HCT116 (cell line): Measurements from ENCODE around the gene PRKG1. TPM values are rescaled to one million over a fixed set of nuclear protein-coding genes. Genes with fewer than 3 reads are reported as not detected.

Experiments used
- ATAC-seq: fragments of 200-7000 bp; cut with Tn5 transposase; 2 replicates; pipeline ENCODE4 v1.9.1; 2020; ENCODE audit warnings: mild to moderate bottlenecking, moderate library complexity
- BruUV-seq: library from RNA; stranded (reverse); fragments of 400-500 nt; replicated peaks from 2 replicates; lab custom pipeline; 2021; lab: Mats Ljungman, UMichigan
- CTCF ChIA-PET: fragments of 300-600 bp; sonication (Branson Sonifier 250); formaldehyde crosslinking; loops from one replicate; lab custom pipeline; 2021; ENCODE audit warnings: antibody characterized with exemption; lab: Charles Lee
- POLR2A ChIA-PET: fragments of 300-600, 350-600 bp; sonication (Branson Sonifier 250); formaldehyde crosslinking; loops from one replicate; lab custom pipeline; 2021; ENCODE audit warnings: antibody characterized with exemption; lab: Charles Lee
- RAD21 ChIA-PET, 2 experiments: fragments of 300-600 bp; sonication (Branson Sonifier 250); formaldehyde crosslinking; loops; one replicate each; lab custom pipeline; 2023; ENCODE audit warnings: low total read pairs in 2 of 2; ENCODE audit not compliant: uncharacterized antibody in 2 of 2, unreplicated experiment in 2 of 2, low non-redundant PET in 1 of 2; lab: Charles Lee
- DNase-seq: peaks from one replicate; pipeline ENCODE4 v3.0.0-alpha.2; 2010; ENCODE audit warnings: low read depth, low spot score
- H2AFZ ChIP-seq: fragments of 200-600 bp; shearing (Covaris generic), sonication (generic); 2 replicates; pipeline ENCODE4 v1.6.1; 2017; ENCODE audit warnings: low read depth, mixed run types, mixed read lengths, antibody characterized with exemption, low read length; ENCODE audit not compliant: poor library complexity, severe bottlenecking
- H3K27ac ChIP-seq: 2 replicates; pipeline ENCODE4 v1.5.1; 2012; ENCODE audit warnings: low read depth, low read length
- H3K27me3 ChIP-seq: fragments of 200-600 bp; sonication (generic); 2 replicates; pipeline ENCODE4 v1.6.1; 2016; ENCODE audit warnings: mixed run types, low read length, mixed read lengths; ENCODE audit not compliant: insufficient read depth
- H3K36me3 ChIP-seq, 2 experiments: fragments of 200-500 bp in 1 of 2; fragments of 200-600 bp in 1 of 2; sonication (Bioruptor generic) in 1 of 2; sonication (generic) in 1 of 2; 2 replicates each; pipeline versions ENCODE4 v1.5.1 to v1.6.1; 2014 to 2016; ENCODE audit warnings: low read length in 2 of 2, inconsistent platforms in 1 of 2, mixed read lengths in 1 of 2, mixed run types in 1 of 2; ENCODE audit not compliant: insufficient read depth in 2 of 2, control insufficient read depth in 1 of 2
- H3K4me1 ChIP-seq, 2 experiments: fragments of 200-600 bp in 1 of 2; sonication (generic) in 1 of 2; 2 replicates each; pipeline versions ENCODE4 v1.5.1 to v1.6.1; 2012 to 2017; ENCODE audit warnings: low read length in 2 of 2, inconsistent platforms in 1 of 2, mild to moderate bottlenecking in 1 of 2, mixed read lengths in 1 of 2, mixed run types in 1 of 2, moderate library complexity in 1 of 2; ENCODE audit not compliant: insufficient read depth in 2 of 2, control insufficient read depth in 1 of 2
- H3K4me2 ChIP-seq: fragments of 200-600 bp; sonication (generic); 2 replicates; pipeline ENCODE4 v1.6.1; 2017; ENCODE audit warnings: mixed run types, low read length, mixed read lengths
- H3K4me3 ChIP-seq, 2 experiments: fragments of 200-600 bp in 1 of 2; sonication (generic) in 1 of 2; replicated peaks in 1 of 2; 2 replicates each; pipeline ENCODE4 v1.5.1; 2011 to 2016; ENCODE audit warnings: low read length in 2 of 2, control low read depth in 1 of 2, low read depth in 1 of 2, mild to moderate bottlenecking in 1 of 2, mixed read lengths in 1 of 2, mixed run types in 1 of 2
- H3K79me2 ChIP-seq: fragments of 200-600 bp; sonication (generic); 2 replicates; pipeline ENCODE4 v1.6.1; 2017; ENCODE audit warnings: mild to moderate bottlenecking, mixed run types, low read length, moderate library complexity, mixed read lengths; ENCODE audit not compliant: insufficient read depth
- H3K9ac ChIP-seq: fragments of 200-600 bp; sonication (generic); 2 replicates; pipeline ENCODE4 v1.6.1; 2016; ENCODE audit warnings: low read length, mixed read lengths
- H3K9me2 ChIP-seq: fragments of 200-600 bp; sonication (generic), shearing (Covaris generic); 2 replicates; pipeline ENCODE4 v1.6.1; 2017; ENCODE audit warnings: mixed run types, mild to moderate bottlenecking, moderate library complexity; ENCODE audit not compliant: insufficient read depth
- H3K9me3 ChIP-seq, 2 experiments: fragments of 200-500 bp in 1 of 2; fragments of 200-600 bp in 1 of 2; sonication (Bioruptor generic) in 1 of 2; sonication (generic) in 1 of 2; 2 replicates each; pipeline ENCODE4 v1.6.1; 2014 to 2017; ENCODE audit warnings: low read length in 2 of 2, mixed read lengths in 2 of 2, inconsistent platforms in 1 of 2, low read depth in 1 of 2, mild to moderate bottlenecking in 1 of 2, mixed run types in 1 of 2, moderate library complexity in 1 of 2; ENCODE audit not compliant: control insufficient read depth in 1 of 2, insufficient read depth in 1 of 2
- H4K20me1 ChIP-seq: fragments of 200-600 bp; sonication (generic), shearing (Covaris generic); 2 replicates; pipeline ENCODE4 v1.6.1; 2017; ENCODE audit warnings: mixed run types, mild to moderate bottlenecking, moderate library complexity; ENCODE audit not compliant: insufficient read depth
- ATF3 ChIP-seq: IDR thresholded peaks from 2 replicates; pipeline ENCODE4 v1.6.1; 2012
- CBX3 ChIP-seq: IDR thresholded peaks from 2 replicates; pipeline ENCODE4 v1.6.1; 2012; ENCODE audit warnings: low read depth
- CEBPB ChIP-seq: IDR thresholded peaks from 2 replicates; pipeline ENCODE4 v1.6.1; 2012; ENCODE audit warnings: low read depth
- EGR1 ChIP-seq: IDR thresholded peaks from 2 replicates; pipeline ENCODE4 v1.6.1; 2012; ENCODE audit warnings: low read depth
- EZH2 ChIP-seq: fragments of 200-600 bp; sonication (generic); IDR thresholded peaks from 2 replicates; pipeline ENCODE4 v1.6.1; 2017; ENCODE audit warnings: antibody characterized with exemption, mixed run types
- EZH2phosphoT487 ChIP-seq: fragments of 200-600 bp; IDR thresholded peaks from 2 replicates; pipeline ENCODE4 v1.6.1; 2018; ENCODE audit warnings: antibody characterized with exemption, borderline replicate concordance
- JUND ChIP-seq: IDR thresholded peaks from 2 replicates; pipeline ENCODE4 v1.6.1; 2012
- POLR2A ChIP-seq: IDR thresholded peaks from 2 replicates; pipeline ENCODE4 v1.7.0; 2011; ENCODE audit warnings: borderline replicate concordance; ENCODE audit not compliant: insufficient read depth, insufficient read length; ENCODE audit errors: extremely low read depth
- POLR2AphosphoS5 ChIP-seq: IDR thresholded peaks from 2 replicates; pipeline ENCODE4 v1.6.1; 2011; ENCODE audit warnings: mild to moderate bottlenecking, low read depth, low read length, moderate library complexity
- ZBTB33 ChIP-seq: IDR thresholded peaks from 2 replicates; pipeline ENCODE4 v1.6.1; 2011; ENCODE audit warnings: mild to moderate bottlenecking, low read length, moderate library complexity; ENCODE audit not compliant: insufficient replicate concordance; ENCODE audit errors: extremely low read depth
- intact Hi-C: fragments of 100-400 bp; cut with micrococcal nuclease; formaldehyde crosslinking; loops from 2 replicates; pipeline ENCODE4 v1.10.0; 2022
- total RNA-seq: library from RNA; stranded (reverse); gene quantifications from one replicate; pipeline ENCODE4 v1.2.1, GENCODE V29; 2021; ENCODE audit not compliant: unreplicated experiment
- TF ChIP-seq, protein P1 (sequence below): IDR thresholded peaks from 2 replicates; pipeline ENCODE4 v1.6.1; 2012; ENCODE audit warnings: low read depth

The PRKG1 gene
- total RNA-seq, 1 experiment from 2014 or later, result 1.4 TPM

DNA sequence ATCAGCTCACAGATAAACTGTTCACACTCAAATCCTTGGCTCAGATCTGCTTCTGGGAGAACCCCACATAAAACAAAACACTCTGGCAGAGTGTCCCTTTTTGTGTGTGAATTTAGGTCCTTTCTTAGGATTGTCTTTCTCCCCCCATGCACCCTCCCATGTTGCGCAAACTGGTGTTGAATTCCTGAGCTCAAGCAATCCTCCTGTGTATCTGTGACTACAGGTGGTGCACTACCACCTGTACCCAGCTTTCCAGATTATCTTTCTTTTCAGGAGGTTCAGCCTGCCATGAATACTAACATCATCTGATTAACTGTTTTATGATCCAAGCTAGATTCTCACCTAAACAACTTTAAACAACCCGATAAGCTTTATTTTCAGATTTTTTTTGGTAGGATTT lies 802.7 kb downstream of the PRKG1 start:
- Histone ChIP-seq H3K4me1 (no peaks in the 10 kb centered on the region), H3K27ac (no peak overlapping the region), H3K9me3 (no peaks in the 10 kb centered on the region), H3K36me3 (no peaks in the 10 kb centered on the region), H2AFZ (no peak overlapping the region), H3K79me2 (no peaks in the 10 kb centered on the region), H3K4me2 (no peak overlapping the region), H4K20me1 (no peaks in the 10 kb centered on the region), H3K9me2 (no peaks in the 10 kb centered on the region), H3K4me3 (no peak overlapping the region), H3K9ac (no peak overlapping the region), H3K27me3 (no peaks in the 10 kb centered on the region)
- intact Hi-C loops, result no loop called here
- ChIA-PET CTCF (interaction anchor here (0.6 kb wide), 1 partner anchor 47 kb away, joined by 3 read pairs; no protein-coding TSS in a partner anchor), POLR2A (no interaction called here), RAD21 (no interaction called here)
- no TSS peak for BruUV-seq
- ATAC-seq (no peak), DNase-seq (no peak)
- TF ChIP-seq POLR2A (no peak), EGR1 (no peak), ZBTB33 (no peak), EZH2phosphoT487 (no peak), ATF3 (no peak), CEBPB (no peak), JUND (no peak), EZH2 (no peak), POLR2AphosphoS5 (no peak), CBX3 (no peak)
- TF ChIP-seq, protein P1, sequence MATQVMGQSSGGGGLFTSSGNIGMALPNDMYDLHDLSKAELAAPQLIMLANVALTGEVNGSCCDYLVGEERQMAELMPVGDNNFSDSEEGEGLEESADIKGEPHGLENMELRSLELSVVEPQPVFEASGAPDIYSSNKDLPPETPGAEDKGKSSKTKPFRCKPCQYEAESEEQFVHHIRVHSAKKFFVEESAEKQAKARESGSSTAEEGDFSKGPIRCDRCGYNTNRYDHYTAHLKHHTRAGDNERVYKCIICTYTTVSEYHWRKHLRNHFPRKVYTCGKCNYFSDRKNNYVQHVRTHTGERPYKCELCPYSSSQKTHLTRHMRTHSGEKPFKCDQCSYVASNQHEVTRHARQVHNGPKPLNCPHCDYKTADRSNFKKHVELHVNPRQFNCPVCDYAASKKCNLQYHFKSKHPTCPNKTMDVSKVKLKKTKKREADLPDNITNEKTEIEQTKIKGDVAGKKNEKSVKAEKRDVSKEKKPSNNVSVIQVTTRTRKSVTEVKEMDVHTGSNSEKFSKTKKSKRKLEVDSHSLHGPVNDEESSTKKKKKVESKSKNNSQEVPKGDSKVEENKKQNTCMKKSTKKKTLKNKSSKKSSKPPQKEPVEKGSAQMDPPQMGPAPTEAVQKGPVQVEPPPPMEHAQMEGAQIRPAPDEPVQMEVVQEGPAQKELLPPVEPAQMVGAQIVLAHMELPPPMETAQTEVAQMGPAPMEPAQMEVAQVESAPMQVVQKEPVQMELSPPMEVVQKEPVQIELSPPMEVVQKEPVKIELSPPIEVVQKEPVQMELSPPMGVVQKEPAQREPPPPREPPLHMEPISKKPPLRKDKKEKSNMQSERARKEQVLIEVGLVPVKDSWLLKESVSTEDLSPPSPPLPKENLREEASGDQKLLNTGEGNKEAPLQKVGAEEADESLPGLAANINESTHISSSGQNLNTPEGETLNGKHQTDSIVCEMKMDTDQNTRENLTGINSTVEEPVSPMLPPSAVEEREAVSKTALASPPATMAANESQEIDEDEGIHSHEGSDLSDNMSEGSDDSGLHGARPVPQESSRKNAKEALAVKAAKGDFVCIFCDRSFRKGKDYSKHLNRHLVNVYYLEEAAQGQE, result no peak
